Measurements from ENCODE around the gene PLAAT3.
"Not testable (repeated sequence)": the region's sequence is repeated elsewhere in the genome, so short reads cannot be mapped to it uniquely, and the experiment has no call there.

PLAAT3 gene

DNA sequence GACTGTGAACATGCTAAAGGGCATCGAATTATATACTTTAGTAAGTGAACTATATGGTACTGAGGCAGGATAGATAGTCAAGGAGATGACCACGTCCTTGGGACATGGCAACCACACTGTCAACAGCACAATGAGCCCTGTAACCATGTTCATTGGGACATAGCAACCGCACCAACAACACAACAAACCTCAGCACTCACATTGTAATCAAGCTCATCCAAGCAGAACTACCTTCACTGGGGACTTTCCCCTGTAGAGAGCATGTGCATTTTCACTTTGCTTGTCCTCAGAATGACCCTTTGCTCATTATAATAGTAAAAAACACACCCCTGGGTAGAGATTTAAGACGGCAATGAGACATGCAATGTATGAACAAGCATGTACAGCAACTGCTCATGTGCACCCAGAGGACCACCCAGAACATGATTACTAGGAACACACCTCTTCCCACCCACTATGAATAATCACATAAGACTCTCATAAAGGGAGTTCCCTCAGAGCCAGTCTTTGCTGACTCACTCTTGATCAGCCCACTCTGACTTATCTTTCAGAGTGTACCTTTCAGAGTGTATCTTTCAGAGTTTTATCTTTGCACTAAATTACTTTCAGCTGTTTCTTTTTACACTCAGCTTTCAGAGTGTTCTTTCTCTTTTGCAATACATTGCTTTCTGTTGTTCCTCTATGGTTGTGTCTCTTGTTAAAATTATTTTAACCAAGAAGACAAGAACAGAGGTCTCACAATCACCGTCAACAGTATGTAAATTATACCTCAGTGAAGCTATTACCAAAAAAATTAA is 47.0 kb downstream of the PLAAT3 start:
- DNase-seq (ENCODE audit: low read depth) = peak; percentile 76

GRCh38 chr11:63564784-63565350 is 49.4 kb downstream of the PLAAT3 start:
- DNase-seq (ENCODE audit: low read depth) = peak; percentile 19

GRCh38 chr11:63564056-63564774 is 50.0 kb downstream of the PLAAT3 start:
- DNase-seq (ENCODE audit: low read depth) = no peak

GRCh38 chr11:63563201-63564055 is 50.8 kb downstream of the PLAAT3 start, which contains the start of gene PLAAT2:
TSS of gene PLAAT2 (minus strand) at chr11:63563379. CDS start at chr11:63563324, 55 bp downstream.
- no peak for DNase-seq (ENCODE audit: low read depth)

- peak; percentile 51 for DNase-seq (ENCODE audit: low read depth)
Observed at GRCh38 chr11:63560506-63561180, 53.6 kb downstream of the PLAAT3 start.

DNA sequence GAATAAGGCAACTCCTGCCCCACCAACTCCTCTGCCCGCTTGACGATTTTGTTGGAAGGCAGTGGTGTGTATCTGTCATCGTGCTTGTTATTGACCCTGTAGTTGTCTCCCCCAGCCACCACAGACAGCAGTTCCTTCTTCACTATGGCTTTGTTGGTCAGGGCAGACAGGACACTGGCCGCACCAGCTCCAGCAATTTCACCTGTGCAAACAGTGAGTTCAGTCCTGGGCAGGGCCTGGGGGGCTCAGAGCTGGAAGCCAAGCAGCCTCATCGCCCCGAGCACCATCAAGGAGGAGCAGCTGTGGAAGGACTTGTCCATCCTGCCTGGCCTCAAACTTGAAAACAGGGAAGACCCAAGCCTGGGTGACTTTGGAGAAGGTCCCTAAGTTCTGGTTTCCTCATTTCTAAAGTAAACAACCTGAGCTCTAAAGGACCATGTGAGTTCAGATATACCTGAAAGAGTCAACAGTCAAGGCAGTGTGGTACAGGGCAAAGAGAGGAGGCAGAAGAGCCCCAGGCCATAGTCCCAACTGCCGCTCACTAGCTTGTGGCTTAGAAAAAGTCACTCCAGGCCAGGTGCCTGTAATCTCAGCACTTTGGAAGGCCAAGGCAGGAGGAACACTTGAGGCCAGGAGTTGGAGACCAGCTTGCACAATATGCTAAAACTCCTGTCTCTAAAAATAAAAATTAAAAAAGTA is 55.6 kb downstream of the PLAAT3 start:
- no peak for DNase-seq (ENCODE audit: low read depth)

DNA sequence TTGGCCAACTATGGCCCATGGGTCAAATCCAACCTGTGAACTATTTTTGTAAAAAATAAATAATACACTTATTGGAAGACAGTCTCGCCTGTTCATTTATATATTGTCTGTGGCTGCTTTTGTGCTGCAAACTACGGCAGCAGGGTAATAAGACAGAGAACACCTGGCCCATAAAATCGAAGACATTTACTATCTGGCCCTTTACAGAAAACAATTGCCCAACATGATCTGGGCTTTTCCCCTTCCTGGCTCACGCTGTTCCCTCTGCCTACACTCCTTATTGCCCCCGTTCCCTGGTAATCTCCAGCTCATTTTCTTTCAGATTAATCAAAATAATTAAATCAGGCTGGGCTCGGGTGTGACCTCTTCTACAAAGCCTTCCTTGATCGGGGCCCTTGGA is 56.7 kb downstream of the PLAAT3 start:
- DNase-seq (ENCODE audit: low read depth) = no peak

DNA sequence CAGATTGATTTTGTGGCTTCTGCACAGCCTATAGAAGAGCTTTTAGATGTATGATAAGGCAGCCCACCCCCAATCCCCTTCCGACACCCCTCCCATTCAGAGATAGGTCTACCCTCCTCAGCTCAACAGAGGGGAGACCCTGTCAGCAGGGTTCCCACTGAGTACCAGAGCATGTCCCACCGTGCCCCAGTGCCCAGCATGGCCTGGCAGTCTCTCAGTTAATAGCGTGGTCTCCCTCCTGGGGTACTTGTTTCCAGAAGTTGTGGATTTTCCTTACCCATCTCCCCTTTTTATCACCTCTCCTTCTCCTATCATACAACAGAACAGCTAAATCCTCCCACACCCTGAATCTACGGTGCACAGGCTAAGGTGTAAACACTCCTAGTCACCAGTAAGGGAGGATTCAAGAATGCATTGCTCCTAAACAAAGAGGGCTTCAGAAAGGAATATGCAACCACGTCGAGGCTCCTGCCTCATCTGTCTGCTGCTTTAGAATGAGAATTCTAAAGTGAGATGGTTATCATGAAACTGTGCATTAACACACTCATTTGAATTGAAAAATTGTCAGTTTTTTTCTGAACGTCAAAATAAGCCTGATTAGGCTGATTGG is 57.7 kb downstream of the PLAAT3 start:
- no peak for DNase-seq (ENCODE audit: low read depth)

- no peak for DNase-seq (ENCODE audit: low read depth)
Observed at GRCh38 chr11:63554877-63555223, 59.4 kb downstream of the PLAAT3 start.

- no peak for DNase-seq (ENCODE audit: low read depth)
Observed at GRCh38 chr11:63553759-63554158, 60.5 kb downstream of the PLAAT3 start.

GRCh38 chr11:63552921-63553320 is 61.3 kb downstream of the PLAAT3 start:
- no peak for DNase-seq (ENCODE audit: low read depth)

DNA sequence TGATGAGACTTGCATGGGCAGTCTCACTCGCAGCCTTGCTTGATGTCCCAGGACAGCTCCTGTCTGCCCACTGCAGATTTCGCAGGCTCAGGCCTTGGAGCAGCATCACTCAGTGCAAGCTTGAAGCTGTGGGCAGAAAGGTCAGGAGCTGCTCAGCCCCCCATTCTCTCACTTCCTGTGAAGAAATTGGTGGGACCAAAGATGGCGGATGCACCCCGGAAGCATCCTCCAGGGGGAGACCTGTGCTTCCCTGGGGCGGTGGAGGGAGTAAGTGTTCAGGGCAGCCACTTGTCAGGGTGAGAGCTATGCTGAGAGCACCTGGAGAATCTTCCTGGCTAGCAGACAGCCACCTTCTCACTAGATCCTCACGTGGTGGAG is 62.4 kb downstream of the PLAAT3 start:
- DNase-seq (ENCODE audit: low read depth) = no peak

- no peak for DNase-seq (ENCODE audit: low read depth)
Observed at GRCh38 chr11:63551091-63551888, 62.9 kb downstream of the PLAAT3 start.

DNA sequence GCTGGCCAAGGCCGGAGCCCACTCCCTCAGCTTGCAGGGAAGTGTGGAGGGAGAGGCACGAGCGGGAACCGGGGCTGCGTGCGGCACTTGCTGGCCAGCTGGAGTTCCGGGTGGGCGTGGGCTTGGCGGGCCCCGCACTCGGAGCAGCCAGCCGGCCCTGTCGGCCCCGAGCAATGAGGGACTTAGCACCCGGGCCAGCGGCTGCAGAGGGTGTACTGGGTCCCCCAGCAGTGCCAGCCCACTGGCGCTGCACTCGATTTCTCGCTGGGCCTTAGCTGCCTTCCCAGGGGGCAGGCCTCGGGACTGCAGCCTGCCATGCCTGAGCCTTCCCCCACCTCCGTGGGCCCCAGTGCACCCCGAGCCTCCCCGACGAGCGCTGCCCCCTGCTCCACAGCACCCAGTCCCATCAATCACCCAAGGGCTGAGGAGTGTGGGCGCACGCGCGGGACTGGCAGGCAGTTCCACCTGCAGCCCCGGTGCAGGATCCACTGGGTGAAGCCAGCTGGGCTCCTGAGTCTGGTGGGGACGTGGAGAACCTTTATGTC is 64.0 kb downstream of the PLAAT3 start:
- DNase-seq (ENCODE audit: low read depth) = not testable (repeated sequence)

GRCh38 chr11:63549411-63549810 is 64.8 kb downstream of the PLAAT3 start:
- DNase-seq (ENCODE audit: low read depth) = no peak

DNA sequence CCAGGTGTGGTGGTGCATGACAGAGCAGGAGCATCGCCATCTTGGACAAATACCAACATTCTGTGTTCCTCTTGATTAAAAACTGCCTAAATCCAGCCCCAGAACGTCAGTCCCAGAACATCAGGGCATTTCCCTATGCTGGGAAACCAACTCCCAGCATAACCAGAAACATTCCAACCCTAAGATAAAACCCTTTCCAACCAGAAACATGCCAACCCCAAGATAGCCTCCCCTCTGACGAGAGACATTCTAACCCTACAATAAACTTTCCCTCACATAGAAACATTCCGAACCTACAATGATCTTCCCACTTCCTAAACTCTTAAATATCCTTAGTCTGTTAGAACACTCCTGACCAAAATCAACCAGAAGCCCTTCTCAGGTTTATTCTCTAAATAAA is 66.1 kb downstream of the PLAAT3 start:
- no peak for DNase-seq (ENCODE audit: low read depth)

GRCh38 chr11:63547061-63547460 is 67.2 kb downstream of the PLAAT3 start:
- DNase-seq (ENCODE audit: low read depth) = no peak

DNA sequence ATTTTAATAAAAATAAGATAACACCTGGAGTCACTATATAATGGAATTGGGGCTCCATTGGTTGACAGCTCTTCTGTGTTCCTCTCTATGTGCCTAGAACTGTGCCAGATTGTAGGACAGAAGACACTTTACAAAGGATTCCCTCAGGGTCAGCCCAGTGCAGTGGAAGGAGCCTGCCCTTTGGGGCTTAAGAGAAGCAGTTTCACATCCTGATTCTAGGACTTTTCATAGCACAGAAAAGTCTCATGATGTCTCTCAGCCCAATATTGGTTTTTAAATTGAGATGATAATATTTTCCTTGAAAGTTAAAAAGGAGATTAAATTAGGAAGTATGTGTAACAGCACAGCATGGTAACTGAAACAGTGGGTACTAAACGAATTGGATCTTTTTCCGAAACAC is 70.5 kb downstream of the PLAAT3 start:
- DNase-seq (ENCODE audit: low read depth) = no peak

DNA sequence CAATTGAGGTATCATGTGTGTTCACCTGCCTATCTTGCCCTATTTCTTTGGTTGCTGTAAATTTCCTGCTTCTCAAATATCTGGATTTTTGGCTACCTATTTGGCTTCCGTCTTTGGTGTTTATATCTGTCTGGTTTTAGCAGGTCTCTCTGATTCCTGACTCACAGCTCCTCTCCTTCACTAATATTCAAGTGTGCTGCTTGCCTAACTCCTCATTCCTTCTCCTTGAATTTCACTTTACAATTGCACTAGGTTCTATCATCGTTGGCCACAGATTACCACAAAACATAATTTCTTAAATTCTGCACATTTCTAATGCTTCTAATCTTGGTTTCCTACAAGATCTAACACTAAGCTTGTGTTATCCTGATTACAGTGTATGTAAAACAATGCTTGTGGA is 71.7 kb downstream of the PLAAT3 start:
- DNase-seq (ENCODE audit: low read depth) = not testable (repeated sequence)

Measured in HS-27A (cell line).